ENCODE data around the gene SLC35F2. TPM values are rescaled to one million over a fixed set of nuclear protein-coding genes. Genes with fewer than 3 reads are reported as not detected.

Gene SLC35F2
- total and polyA plus RNA-seq, 2 of the 8 experiments (the other 6 are each of a cell fraction or from before 2014, with no cell fraction given) = 15.1 to 29.7 TPM

GRCh38 chr11:107898270-107898669 is 39.7 kb upstream of the SLC35F2 start (continued):
- TF ChIP-seq KDM4A (IDR thresholded peaks at IDR 0.05; ENCODE audit: low read depth, low read length, severe bottlenecking) (no peak), POU5F1 (IDR thresholded peaks at IDR 0.05; ENCODE audit: low read depth, low read length) (no peak), ATF3 (IDR thresholded peaks at IDR 0.05; ENCODE audit: insufficient read depth, low read depth, low read length) (no peak), FOSL1 (IDR thresholded peaks at IDR 0.05; ENCODE audit: insufficient read depth, low read depth, low read length) (no peak), BCL11A (IDR thresholded peaks at IDR 0.05; ENCODE audit: low read depth in 2 of 2, low read length in 2 of 2) (no peak)

Measured in H1 (cell line).